PFSK-1 (cell line): ENCODE results near the gene NHP2.

Source experiments
- POLR2AphosphoS5 ChIP-seq: IDR thresholded peaks from 2 replicates; pipeline ENCODE4 v1.6.1; 2012; ENCODE audit warnings: low read depth, mild to moderate bottlenecking, control low read depth, low read length, moderate library complexity
- TAF1 ChIP-seq: IDR thresholded peaks from 2 replicates; pipeline ENCODE4 v1.6.1; 2012; ENCODE audit warnings: low read length, control low read depth, borderline replicate concordance; ENCODE audit not compliant: insufficient read depth

GRCh38 chr5:178182158-178182876 lies 28.6 kb upstream of the NHP2 start:
- TF ChIP-seq TAF1 (no peak), POLR2AphosphoS5 (no peak)
